ENCODE data around the gene CFAP100.

CFAP100 gene

DNA sequence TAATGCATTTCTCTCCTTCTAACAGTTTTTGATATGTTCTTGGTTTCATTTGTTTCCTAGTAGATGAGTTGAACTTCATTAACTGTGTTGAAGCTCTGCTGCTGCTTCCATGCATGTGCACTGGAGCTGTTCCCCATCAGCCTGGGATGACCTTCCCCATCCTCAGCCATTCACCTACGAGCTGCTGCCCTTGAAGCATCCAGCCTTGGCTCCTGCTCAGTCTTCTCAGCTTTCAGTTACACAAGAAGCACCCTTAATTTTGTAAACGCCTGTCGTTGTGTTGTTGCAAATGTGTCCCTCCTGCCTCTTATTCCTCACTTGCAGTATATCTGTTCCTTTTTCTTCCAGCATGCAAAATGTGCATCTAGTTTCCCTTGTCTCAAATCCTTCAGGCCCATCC lies 89.4 kb downstream of the CFAP100 start:
- TF ChIP-seq CEBPB (IDR thresholded peaks at IDR 0.05) (no peak), REST (IDR thresholded peaks at IDR 0.05; ENCODE audit: low read depth) (no peak), TEAD4 (IDR thresholded peaks at IDR 0.05) (no peak), EP300 (IDR thresholded peaks at IDR 0.05; ENCODE audit: borderline replicate concordance) (no peak), MAX (IDR thresholded peaks at IDR 0.05) (no peak), ZBTB7A (IDR thresholded peaks at IDR 0.05; ENCODE audit: low read depth) (no peak), TAF1 (IDR thresholded peaks at IDR 0.05; ENCODE audit: low read depth) (no peak), EGR1 (IDR thresholded peaks at IDR 0.05) (no peak)

GRCh38 chr3:126484662-126485061 lies 90.0 kb downstream of the CFAP100 start:
- TF ChIP-seq RAD21 (IDR thresholded peaks at IDR 0.05; ENCODE audit: low read depth) = no peak
- TF ChIP-seq REST (IDR thresholded peaks at IDR 0.05; ENCODE audit: low read depth) = no peak
- no peak for TF ChIP-seq TCF12 (IDR thresholded peaks at IDR 0.05; ENCODE audit: low read depth)
- no peak for TF ChIP-seq CREB1 (IDR thresholded peaks at IDR 0.05; ENCODE audit: low read depth)
- no peak for TF ChIP-seq ZBTB7A (IDR thresholded peaks at IDR 0.05; ENCODE audit: low read depth)
- TF ChIP-seq MAX (IDR thresholded peaks at IDR 0.05) = no peak
- TF ChIP-seq TAF1 (IDR thresholded peaks at IDR 0.05; ENCODE audit: low read depth) = no peak
- TF ChIP-seq EGR1 (IDR thresholded peaks at IDR 0.05) = no peak
- TF ChIP-seq FOXM1 (IDR thresholded peaks at IDR 0.05; ENCODE audit: borderline replicate concordance, low read depth) = no peak
- no peak for TF ChIP-seq USF1 (IDR thresholded peaks at IDR 0.05)
- TF ChIP-seq EP300 (IDR thresholded peaks at IDR 0.05; ENCODE audit: borderline replicate concordance) = no peak
- no peak for TF ChIP-seq NFIC (IDR thresholded peaks at IDR 0.05)
- TF ChIP-seq YY1 (IDR thresholded peaks at IDR 0.05; ENCODE audit: low read depth) = no peak
- TF ChIP-seq CEBPB (IDR thresholded peaks at IDR 0.05) = no peak
- TF ChIP-seq TEAD4 (IDR thresholded peaks at IDR 0.05) = no peak

GRCh38 chr3:126485176-126485897 lies 90.6 kb downstream of the CFAP100 start:
- no peak for TF ChIP-seq REST (IDR thresholded peaks at IDR 0.05; ENCODE audit: low read depth)
- TF ChIP-seq TAF1 (IDR thresholded peaks at IDR 0.05; ENCODE audit: low read depth) = no peak
- no peak for TF ChIP-seq EGR1 (IDR thresholded peaks at IDR 0.05)
- TF ChIP-seq MAX (IDR thresholded peaks at IDR 0.05) = no peak
- no peak for TF ChIP-seq NFIC (IDR thresholded peaks at IDR 0.05)

GRCh38 chr3:126485956-126486355 lies 91.2 kb downstream of the CFAP100 start:
- TF ChIP-seq NFIC (IDR thresholded peaks at IDR 0.05) (no peak), TCF12 (IDR thresholded peaks at IDR 0.05; ENCODE audit: low read depth) (no peak), REST (IDR thresholded peaks at IDR 0.05; ENCODE audit: low read depth) (no peak), EP300 (IDR thresholded peaks at IDR 0.05; ENCODE audit: borderline replicate concordance) (no peak), FOXM1 (IDR thresholded peaks at IDR 0.05; ENCODE audit: borderline replicate concordance, low read depth) (no peak), TEAD4 (IDR thresholded peaks at IDR 0.05) (no peak), EGR1 (IDR thresholded peaks at IDR 0.05) (no peak), USF1 (IDR thresholded peaks at IDR 0.05) (no peak), CREB1 (IDR thresholded peaks at IDR 0.05; ENCODE audit: low read depth) (no peak), TAF1 (IDR thresholded peaks at IDR 0.05; ENCODE audit: low read depth) (no peak), ZBTB7A (IDR thresholded peaks at IDR 0.05; ENCODE audit: low read depth) (no peak), MAX (IDR thresholded peaks at IDR 0.05) (no peak), RAD21 (IDR thresholded peaks at IDR 0.05; ENCODE audit: low read depth) (no peak), YY1 (IDR thresholded peaks at IDR 0.05; ENCODE audit: low read depth) (no peak), CEBPB (IDR thresholded peaks at IDR 0.05) (no peak)

All from Ishikawa (cell line).